CD4-positive, alpha-beta T cell treated with Interleukin-1 beta for 1 hour (primary cell): ENCODE data around the gene AGFG2.
"Not testable (repeated sequence)": the region's sequence is repeated elsewhere in the genome, so short reads cannot be mapped to it uniquely, and the experiment has no call there.

Experiments
- DNase-seq, 2 donors: peaks; one replicate each; pipeline ENCODE4 v3.0.0-alpha.2; 2020 to 2022

Gene AGFG2

DNA sequence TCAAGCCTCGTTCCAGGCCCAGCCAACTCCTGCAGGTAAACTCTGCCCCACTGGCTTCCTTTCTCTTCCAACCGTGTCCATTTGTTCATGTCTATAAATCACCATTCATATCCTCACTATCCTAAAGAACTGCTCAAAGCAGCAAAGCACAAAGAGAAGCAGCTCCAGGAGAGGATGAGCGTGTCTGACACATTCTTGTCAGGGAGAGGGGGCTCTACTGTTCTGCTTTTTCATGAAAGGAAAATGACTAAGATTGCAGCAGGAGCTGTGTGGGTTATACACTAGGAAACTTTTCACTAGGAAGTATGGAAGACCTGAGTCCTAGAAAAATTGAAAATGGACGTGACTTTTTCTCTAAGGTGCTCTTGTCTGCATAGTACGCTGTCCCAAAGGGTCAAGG is 16.7 kb downstream of the AGFG2 start:
- DNase-seq = no peak

DNA sequence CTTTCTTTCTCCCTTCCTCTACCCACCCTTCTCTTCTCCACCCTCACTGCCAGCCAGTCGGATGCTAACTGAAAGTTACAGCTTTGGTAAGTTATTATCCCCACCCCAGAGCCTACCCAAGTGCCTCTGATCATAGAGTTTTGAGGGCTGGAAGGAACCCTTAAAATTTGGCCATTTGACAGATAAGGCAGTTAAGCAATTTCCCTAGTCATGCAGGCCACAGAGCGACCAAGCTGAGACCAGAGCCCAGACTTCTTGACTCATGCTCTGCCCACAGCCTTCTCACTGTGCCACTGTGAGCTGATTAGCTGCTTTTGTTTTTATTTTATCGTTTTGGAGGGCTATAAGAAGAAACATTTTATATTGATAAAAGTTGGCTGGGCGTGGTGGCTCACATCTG is 17.5 kb downstream of the AGFG2 start:
- peak in 1 of 2 donors; percentile 14 for DNase-seq

DNA sequence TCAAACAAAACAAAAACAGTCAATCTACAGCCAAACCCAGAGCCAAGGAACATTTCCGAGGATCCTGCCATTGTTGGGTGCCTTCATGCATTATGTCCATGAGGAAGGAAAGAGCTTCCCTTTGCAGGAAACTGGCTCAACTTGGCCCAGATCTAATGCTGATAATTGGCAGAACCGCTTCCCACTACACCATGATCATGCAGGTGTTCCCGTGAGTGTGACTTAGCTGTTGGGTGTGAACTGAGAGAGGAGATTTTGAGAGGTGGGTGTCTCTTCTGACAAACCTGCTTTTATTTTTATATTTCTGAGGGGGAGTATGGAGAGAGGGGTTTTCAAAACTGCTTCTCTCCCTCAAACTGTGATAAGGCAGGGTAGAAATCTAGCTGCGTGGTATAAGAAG is 20.1 kb downstream of the AGFG2 start:
- DNase-seq = no peak

DNA sequence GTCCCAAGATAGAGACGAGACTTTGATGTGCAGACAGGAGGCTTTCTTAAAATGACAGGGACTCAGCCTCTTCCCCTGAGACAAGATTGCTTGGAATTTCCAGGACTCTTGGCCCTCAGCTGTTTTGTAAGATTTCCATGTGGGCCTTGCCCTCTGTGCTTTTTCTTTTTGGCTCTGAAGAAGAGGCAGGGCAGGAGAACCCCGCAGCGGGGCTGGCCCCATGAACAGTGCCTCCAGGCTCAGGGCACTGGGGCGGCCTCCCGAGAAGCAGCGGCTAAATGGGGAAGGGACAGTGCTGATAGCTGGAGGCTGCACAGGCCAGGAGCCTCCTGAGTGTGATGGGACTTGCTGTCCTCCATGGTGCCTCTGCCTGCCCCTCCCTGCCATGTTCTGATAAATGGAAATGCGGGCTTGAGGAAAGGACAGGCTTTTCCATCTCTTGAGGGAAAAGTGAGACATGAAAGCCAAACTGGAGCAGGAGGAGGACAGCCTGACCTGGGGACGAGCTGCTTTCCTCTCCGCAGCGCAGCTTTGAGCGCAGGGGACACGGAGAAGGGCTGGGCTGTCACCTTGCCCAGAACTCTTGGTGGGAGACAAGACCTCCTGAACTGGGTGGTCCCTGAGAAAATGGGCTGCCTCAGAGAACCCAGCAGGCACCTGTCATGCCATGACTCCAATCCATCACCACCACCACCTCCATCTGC is 22.6 kb downstream of the AGFG2 start:
- DNase-seq = no peak

DNA sequence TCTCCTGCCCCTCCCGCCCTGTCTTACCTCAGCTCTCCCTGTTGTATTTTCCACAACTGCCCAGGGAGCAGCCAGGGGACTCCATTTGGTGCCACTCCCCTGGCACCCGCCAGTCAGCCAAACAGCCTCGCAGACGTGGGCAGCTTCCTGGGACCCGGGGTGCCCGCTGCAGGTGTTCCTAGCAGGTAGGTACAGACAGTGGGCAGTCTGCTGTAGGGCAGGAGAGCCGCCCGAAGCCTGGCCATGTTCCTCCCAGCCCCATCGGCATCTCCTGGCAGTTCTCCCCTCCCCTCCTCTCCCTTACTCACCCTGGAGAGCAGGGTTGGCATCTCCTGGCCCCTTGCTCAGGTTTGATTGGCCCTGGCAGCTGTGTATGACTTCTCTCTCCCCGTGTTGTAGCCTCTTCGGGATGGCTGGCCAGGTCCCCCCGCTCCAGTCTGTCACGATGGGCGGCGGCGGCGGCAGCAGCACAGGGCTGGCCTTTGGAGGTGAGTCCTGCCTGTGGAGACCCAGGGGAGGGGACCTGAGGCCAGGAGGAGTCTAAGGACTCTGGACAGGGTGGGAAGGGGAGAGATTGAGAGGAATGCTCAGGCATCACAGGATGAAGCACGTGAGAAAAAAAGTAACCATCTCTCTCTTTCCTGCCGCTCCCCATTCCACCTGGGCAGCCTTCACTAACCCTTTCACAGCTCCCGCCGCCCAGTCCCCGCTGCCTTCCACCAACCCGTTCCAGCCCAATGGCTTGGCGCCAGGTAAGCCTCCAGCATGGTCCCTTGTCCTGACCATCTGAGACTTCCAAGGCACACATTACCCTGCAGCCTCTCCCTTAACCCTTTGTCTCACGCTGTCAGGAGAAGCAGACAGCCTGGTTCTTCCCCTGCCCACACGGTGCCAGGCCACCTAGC is 23.4 kb downstream of the AGFG2 start:
- DNase-seq = no peak

DNA sequence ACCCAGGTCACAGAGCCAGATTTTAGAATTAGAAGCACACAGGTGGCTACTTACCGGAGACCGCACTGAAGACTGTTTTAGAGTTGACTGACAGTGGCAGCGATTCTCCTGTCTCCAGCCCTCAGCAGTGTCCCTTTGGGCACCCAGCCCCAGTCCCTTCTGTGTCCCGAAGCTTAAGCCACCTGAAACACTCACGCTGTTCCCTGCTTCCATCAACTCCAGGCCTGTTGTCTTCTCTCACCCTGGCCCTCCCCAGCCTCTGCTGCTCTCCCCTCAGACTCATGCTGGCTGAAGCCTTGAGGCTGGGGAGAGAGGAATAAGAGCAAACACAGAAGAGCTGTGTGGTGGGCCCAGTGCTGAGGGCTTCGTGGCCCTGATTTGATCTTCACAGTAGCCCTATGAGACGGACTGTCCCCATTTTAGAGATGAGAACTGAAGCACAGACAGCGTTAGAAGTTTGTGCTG is 24.1 kb downstream of the AGFG2 start:
- DNase-seq = no peak

DNA sequence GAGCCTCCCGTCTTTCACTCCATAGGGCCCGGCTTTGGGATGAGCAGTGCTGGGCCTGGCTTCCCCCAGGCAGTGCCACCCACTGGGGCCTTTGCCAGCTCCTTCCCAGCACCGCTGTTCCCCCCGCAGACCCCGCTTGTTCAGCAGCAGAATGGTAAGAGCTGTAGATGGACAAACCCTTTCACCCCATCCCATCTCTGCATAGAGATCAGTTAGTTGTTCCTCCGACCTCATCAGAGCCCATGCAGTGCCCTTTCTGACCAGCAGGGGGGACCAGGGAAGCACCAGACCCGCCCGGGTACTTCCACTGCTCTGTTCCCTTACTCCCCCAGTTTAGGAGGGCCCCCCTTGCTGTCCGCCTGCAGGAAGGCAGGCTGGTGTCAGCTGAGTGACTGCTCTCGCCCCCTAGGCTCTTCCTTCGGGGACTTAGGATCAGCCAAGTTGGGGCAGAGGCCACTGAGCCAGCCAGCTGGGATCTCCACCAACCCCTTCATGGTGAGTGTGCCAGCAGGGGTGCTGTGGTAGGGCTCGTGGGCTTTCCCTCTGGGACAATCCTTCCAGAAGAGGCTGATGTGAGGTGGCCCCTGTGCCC is 24.9 kb downstream of the AGFG2 start:
- peak; percentile 78 to 85 for DNase-seq

DNA sequence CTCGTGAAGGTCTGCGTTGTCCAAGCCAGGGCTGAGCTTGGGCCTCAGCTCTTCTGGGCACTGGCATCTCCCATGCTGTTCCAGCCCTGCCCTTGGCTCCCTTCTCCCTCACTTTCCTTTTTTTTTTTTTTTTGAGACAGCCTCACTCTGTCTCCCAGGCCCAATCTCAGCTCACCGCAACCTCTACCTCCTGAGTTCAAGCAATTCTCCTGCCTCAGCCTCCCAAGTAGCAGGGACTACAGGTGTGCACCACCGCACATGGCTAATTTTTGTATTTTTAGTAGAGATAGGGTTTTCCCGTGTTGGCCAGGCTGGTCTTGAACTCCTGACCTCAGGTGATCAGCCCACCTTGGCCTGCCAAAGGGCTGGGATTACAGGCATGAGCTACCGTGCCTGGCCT is 25.4 kb downstream of the AGFG2 start:
- DNase-seq = not testable (repeated sequence)

DNA sequence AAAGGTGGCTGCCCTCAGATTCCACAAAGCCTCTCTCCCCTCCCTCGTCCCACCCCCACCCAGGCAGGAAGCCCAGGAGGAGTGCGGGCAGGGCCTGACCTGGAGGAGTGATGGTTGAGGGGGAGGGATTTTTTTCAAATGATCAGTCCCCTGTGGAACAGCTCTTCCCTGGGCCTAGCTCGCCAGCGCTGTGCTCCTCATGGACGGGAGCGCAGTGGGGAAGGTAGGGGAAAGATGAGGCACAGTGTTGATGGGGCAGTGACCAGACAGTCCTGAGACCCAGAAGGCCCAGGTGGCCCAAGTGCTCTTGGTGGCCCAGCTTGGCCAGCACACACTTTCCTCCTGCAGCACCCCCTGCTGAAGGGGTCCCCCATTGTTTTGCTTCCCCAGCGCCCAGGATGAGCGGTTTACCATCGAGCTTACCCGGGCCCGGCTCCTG is 26.1 kb downstream of the AGFG2 start:
- DNase-seq = no peak

DNA sequence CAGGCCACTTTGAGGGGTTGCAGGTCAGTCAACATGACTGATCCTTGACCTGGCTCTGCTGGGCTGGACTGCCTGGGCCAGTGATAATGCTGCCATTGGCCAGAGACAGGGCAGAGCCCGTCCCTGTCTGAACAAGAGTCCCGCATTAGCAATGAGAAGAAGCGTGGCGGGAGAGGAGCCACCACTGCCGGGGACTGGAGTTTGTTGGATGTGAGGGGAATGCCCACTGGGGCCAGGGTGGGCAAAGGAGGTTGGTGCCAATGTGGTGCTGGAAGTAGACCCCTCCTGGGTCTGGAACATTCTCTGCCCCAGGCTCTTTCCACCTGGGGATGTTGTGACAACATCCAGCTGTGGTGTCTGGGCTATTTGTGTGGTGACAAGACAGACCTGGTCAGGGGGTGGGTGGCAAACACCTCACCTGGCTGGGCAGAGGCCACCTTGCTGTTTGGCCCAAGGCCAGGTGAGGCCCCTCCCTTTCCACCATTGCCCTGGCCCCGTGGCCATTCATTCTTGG is 27.1 kb downstream of the AGFG2 start:
- DNase-seq = no peak

DNA sequence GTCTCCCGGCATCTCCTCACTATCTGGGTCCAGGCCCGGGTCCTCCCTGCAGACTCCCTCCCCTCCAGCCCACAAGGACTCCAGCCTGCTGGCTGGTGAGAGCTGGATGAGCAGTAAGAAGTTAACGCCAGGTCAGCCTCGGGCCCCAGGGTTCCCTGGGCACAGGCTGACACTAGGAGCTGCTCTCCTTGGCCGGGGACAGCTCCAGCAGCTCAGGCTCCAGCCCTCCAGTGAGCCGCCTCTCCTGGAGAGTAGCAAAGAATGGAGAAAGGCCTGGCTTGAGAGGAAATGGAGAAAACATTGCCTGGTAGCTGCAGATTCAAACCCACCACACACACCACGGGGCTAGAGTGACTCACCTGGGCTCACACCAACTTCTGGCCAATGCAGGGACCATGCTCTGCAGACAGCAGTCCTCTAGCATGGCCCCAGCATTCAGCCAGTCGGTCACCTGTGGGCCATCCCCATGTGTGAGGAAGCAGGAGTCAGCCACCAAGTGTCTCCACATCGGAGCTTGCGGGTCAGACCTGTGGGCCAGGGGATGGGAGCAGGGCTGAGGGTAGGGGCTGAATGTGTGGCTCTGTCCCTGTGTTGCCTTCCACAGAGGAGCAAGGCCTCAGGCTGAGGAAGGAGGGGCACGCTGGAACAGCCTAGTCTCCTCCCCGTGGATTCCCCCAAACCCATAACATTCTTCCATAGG is 28.2 kb downstream of the AGFG2 start:
- no peak for DNase-seq

DNA sequence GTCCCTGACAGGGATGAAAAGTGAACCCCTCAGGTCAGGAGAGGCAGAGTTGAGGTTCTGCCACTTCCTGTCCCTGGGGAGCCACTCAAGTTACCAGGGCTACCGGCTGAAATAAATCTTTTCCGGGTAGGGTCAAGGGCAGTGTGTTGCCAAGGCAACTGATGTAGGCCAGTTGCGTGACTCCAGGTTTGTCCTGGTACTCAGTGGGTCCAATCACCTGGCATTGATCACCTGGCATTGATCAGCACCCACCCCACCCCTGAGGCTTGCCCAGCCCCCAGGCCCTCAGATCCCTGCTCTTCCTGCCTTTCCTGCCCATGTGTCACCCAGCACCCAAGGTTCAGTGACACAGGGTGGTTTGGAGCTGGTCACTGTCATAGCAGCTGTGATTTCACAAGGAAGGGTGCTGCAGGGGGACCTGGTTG is 28.8 kb downstream of the AGFG2 start:
- no peak for DNase-seq

DNA sequence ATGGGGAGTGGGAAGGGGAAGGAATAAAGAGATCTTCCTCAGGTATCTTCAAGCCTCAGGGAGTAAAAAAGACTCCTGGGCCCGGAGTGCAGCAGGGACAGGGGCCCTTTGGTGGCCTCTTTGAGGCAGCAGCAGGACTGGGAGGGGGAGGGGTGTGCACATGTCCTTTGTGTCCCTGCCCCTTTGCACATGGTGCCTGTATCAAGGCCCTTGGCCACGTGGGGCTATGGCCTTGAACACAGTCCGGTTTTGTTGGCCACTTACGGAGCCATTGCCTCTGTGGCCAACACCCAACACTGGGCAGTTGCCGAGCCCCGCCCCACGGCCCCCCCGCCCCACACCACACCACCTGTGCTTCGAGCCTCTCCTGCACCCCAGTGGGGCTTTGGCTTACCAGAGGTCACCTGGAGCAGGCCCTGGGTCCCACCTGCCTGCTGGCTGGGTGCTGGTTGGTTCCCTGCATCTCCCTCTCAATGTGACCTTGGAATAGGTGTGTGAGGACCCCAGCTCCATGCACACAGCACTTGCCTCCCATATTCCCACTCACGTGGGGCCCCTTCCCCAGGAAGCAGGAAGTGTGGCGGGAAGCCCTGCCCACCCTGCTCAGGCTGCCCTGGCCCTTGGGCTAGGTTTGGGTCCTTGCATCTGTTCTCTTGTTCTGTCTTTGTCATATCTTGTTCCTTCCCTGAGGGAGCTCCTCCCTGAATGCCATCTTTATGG is 29.3 kb downstream of the AGFG2 start:
- DNase-seq = no peak

DNA sequence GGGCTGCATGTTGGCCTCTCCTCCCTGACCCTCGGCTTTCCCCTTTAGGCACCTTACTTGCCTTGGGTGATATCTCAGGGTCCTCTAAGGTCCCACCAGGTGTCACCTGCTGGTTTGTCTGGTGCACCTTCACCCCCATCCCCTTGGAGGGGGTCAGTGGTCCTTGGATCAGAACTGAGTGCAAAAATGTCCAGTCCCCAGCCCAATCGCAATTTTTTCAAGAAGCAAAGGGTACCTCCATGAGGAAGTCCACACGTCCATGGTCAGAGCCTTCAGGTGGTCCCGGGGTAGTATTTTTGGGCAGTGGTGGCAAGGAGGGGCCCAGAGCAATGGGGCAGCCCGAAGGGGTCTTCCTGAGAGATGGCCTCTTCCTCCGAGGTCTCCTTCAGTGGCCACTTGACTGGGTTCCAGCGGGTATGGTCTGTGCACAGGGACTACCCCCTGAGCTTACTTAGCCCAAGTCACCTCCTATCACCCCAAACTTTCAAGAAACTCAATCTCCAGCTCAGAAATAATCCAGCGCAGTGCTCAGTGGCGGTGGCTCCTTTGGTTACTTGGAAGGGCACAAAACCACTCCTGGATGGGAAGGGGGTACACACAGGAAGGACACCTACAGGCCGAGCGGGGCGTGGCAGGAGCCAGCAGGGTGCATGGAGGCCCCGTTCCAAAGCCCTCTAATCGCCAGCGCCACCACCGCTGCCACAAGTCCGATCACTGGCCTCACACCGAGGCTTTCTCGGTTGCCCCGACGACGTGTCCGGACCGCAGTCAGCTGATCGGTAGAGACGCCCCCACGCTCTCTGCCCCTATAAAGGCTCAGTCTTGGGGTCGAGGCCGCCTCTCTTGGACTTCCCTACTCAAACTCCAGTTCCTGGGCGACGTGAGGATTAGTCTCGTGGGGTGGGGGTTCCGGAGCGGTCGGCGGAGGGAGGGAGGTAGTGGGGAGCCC is 30.2 kb downstream of the AGFG2 start:
- DNase-seq = peak; percentile 57 to 59

DNA sequence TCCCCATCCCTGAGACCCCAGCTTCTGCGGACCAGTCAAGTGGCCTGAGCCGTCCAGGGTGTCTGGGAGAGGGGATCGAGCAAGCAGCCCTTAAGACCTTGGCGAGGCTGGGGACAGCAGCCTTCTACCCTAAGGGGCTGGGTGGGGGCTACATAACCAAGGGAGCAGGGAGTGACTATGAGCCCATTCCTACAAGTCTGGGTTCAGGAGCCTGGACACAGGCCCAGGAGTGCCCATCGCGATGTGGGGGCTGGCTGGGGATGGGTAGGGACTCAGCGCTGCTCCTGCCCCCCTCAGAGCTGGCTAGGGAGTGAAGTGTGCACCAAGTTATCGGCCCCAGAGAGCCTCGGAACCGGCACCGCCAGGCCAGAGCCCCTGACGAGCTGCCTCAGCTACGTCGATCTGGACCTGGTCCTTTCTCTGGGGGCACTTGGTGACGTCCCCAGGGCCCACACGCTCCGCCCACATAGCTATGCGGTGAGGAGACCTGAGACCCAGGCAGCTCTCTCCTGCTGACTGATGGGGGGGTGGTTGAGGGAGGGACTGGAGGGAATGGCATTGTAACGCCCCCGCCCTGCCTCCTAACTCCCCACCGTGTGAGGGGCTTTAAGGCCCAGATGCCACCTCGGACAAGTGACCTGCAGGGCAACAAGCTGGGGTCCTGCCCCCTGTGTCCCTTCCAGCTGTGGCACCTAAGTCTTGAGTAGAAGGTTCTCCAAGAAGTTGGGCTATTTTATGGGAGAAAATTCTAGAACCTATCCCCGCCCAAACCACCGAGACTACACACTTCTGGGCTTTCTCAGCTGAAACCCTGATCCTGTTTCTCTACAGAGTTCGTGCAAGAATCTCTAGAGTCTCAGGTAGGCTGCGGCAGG is 32.2 kb downstream of the AGFG2 start:
- DNase-seq = no peak

DNA sequence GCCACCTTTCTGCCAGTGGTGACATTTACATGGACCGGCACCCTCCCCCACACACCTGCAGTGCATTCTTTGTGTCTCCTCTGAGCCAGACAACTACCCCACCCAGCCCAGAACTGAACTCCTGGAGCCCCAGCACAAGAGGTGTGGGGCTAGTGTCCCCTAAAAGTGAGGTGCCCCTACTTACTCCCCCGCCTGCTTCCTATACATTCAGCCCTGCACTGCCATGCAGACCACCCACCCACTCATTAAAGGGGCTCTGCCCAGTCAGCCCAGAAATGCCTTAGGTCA is 32.8 kb downstream of the AGFG2 start:
- DNase-seq = no peak

DNA sequence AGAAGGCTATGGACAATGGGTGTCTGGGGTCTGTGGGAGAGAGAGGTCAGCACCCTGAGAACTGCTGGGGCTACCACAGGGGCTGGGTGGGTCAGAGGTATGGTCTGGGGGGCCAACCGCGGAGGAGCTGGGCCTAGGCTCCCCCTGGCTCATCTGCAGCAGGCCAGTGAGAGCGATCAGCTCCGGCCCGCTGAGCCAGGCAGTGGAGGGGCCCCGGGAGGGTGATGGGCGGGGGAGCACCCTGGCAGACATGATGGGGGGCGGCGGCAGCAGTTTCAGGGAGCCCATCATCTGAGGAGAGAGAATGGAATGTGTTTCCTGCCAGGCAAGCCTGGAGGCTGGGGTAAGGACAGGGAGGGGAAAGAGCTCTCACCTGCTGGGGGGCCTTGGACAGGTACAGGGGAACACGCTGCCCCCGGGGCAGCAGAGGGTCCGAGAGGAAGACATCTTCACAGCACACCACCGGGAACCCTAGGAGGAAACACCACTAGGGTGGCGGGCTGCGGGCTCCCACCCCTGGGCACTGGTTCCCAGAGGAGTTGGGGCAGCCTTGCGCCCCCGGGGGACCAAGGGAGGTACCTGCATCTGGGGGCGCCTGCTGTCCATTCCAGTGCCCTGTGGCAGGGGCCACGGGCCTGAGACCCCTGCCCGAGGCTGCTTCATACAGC is 33.4 kb downstream of the AGFG2 start:
- no peak for DNase-seq

DNA sequence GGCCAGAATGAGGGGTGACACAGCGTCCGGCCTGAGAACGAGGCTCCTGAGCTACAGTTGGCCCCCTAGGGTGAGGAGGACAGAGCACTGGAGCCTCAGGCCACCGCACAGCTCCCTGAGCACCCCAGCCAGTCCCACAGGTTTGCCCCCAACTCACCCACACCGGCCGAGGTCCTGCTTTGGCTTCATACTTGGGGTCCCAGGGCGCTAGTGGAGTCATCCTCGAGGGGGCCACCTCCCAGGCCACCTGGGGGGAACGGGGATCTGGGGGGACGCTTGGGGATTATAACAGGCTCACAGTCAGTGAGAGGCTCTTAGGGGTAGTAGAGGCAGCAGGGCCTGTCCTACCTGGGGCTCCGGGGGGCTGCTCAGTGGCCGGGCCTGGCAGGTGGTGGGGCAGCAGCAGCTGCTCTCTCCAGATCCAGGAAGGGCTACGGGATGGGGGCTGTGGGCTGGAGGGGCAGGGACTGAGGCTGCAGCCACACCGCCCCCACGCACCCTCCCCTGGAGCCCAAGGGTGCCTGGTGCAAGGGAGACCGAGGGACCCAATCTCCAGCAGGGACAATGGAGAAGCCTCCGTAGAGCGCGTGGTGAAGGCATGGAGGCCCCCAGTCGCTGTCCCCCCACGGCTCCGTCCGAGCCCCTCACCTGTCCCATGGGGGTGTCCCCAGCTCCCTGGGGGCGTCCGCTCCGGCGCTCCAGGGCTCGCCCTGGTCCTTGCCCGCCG is 34.1 kb downstream of the AGFG2 start:
- no peak for DNase-seq
